ENCODE results near the gene NGEF.

GRCh38 chr2:232835687-232836208 is 177.3 kb downstream of the NGEF start:
- no peak for TF ChIP-seq CTCF (conservative IDR thresholded peaks at IDR 0.05)
- TF ChIP-seq ZFX (IDR thresholded peaks at IDR 0.05), result no peak
